Fibroblast of mammary gland (primary cell): ENCODE results near the gene TSPEAR.

ENCODE experiments used
- DNase-seq: peaks from one replicate; pipeline ENCODE4 v3.0.0-alpha.2; 2010; ENCODE audit warnings: low read depth
- H3K4me3 ChIP-seq: 2 replicates; pipeline ENCODE4 v1.5.1; 2011; ENCODE audit warnings: low read depth, mild to moderate bottlenecking, low read length, moderate library complexity; ENCODE audit not compliant: control insufficient read depth
- TF ChIP-seq, protein P1 (sequence below): conservative IDR thresholded peaks from 2 replicates; pipeline ENCODE4 v1.5.1; 2011; ENCODE audit warnings: low read depth, low read length, inconsistent platforms; ENCODE audit not compliant: control insufficient read depth, insufficient read depth

Gene TSPEAR

DNA sequence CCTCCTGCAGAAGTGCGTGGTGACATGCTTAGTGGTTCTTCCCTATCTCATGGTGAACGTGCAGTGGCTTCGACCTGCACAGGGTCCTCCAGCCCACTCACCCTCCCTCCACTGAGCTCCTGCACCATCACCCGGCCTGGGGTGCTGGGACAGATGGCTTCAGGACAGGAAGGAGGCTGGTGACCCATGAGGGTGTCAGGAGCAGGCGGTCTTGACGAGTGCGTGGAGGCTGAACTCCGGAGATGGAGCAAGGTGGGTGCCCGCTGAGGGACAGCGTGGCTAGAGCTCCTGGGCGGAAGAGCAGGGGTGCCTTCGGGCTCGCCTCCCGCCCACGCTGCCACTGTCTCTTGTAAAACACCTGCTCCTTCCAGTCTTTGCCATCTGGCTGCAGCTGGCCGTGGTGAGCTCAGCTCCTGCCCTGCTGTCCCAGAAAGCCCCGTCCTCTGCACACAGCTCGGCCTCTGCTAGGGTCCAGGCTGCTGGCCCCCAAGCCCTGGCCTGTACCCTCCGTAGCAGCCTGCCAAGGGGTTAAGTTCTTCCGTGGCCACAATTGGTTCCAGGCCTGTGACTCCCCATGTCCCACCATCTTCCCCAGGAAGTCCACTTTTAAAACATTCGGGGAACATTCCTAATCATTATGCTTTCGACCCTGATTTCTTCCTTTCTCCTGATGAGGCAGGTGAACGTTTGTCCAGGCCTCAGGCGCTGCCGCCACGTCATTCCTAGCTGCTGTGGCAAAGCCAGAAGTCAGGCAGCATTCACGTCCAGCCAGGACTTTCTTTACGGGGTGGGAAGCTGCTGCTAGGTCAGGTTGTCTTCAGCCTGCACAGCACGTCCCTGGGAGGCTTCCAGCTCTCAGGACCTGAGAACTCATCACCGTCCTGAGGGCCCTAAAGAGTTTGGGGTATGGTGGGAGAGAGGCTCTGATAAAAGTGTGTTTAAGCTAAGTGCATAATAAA, 179.5 kb downstream of the TSPEAR start:
- H3K4me3 ChIP-seq: no peak overlapping the region
- TF ChIP-seq, protein P1, sequence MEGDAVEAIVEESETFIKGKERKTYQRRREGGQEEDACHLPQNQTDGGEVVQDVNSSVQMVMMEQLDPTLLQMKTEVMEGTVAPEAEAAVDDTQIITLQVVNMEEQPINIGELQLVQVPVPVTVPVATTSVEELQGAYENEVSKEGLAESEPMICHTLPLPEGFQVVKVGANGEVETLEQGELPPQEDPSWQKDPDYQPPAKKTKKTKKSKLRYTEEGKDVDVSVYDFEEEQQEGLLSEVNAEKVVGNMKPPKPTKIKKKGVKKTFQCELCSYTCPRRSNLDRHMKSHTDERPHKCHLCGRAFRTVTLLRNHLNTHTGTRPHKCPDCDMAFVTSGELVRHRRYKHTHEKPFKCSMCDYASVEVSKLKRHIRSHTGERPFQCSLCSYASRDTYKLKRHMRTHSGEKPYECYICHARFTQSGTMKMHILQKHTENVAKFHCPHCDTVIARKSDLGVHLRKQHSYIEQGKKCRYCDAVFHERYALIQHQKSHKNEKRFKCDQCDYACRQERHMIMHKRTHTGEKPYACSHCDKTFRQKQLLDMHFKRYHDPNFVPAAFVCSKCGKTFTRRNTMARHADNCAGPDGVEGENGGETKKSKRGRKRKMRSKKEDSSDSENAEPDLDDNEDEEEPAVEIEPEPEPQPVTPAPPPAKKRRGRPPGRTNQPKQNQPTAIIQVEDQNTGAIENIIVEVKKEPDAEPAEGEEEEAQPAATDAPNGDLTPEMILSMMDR: no peak
- DNase-seq: no peak

DNA sequence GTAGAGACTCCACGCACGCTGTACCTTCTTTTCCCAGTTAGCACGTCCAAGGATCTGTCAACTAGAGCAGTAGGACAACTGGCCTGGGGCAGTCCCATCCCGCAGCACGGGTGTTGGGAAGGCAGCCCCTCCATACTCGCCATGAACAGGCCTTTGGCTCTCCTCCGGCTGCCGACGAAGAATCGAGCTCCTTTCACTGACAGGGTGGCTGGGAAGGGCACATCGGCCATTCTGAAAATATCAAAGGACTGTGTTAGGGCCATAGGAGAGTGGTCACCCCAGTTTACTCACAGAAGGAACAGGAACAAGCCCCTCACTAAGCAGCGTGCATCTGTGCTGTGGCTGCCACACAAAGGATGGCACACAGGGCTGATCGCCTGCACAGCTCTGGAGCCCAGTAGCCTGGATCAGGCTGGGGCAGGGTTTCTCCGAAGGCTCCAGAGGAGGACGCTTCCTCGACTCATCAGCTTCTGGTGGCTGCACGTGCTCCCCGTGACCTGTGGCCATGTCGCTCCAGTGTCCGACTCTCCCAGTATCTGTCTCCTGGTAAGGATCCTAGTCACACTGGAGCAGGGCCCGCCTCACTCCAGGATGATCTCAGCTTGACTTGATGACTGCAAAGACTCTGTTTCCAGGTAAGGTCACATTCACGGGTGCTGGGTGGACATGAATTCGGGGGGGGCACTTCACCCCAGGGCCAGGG, 180.3 kb downstream of the TSPEAR start:
- H3K4me3 ChIP-seq: no peak overlapping the region
- DNase-seq: no peak
- TF ChIP-seq, protein P1: no peak

DNA sequence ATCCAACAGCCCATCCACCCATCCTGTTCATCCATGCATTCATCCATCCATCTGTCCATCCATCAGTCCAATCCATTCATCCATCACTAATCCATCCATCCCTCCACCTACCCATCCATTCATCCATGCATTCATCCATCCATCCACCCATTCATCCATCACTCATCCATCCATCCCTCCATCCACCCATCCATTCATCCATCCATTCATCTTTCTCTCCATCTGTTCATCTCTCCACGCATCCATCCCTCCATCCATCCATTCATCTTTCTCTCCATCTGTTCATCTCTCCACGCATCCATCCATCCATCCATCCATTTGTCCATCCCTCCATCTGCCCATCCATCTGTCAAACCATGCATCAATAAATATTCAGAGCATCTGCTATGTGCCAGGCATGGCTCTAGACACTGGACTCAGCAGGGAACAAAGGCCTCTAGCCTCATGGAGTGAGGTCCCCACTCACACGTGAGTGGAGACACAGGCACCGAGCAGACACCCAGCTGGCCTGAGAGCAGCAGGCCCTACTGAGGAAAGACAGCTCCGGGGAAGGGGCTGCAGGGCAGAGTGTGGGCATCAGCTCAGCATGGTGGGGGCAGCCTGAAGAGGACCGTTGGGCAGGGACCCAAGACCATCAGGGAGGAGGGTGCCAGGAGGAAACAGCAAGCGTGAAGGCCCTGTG, 181.0 kb downstream of the TSPEAR start:
- DNase-seq: no peak
- no peak overlapping the region for H3K4me3 ChIP-seq
- TF ChIP-seq, protein P1: no peak

DNA sequence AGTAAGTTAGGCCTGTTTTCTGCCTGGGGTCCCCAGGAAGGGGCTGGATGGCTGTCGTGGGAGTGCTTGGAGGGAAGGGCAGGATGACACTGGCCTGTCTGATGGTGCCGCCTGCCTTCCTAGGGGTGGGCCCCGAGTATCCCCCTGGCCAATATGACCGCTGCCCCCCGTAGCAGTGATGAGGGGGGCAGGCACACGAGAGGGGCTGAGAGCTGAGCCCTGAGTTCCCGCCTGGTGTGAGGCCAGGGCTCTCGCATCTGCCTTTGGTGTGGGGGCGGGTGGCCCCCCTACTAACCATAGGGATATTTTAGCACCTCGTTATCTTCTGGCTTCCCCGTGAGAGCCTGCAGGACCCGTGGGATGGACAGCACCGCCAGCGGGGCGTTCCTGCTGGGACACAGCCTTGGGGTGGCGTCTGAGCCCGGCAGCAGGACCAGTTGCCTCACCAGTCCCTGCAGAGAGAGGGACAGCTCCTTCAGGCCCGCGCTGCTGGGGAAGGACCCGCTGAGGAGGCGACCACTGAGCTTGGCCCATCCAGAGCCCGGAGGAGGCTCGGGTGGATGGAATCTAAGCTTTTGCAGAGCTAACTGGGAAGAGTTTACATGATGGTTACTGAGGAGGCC, 181.8 kb downstream of the TSPEAR start:
- no peak for DNase-seq
- TF ChIP-seq, protein P1: no peak
- H3K4me3 ChIP-seq: no peak overlapping the region

DNA sequence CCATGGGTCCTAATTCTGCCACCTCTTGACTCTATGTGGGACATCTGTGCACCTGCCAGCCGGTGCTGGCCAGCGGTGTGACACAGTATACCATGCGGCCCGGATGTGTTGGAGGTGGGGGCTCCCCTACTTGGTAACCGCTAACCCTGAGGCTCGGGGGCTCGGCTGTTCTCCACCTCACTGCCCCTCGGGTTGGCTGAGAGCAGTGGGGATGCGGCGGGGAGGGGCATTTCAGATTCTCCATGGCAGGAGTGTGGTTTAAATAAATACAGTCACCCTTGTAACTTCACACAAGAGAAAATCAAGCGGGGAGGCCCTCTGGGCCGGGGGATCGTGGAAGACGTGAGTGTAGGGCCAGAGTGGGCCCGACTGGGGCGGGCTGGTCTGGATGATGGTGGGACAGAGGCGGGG, 182.4 kb downstream of the TSPEAR start:
- DNase-seq: no peak
- TF ChIP-seq, protein P1: no peak

DNA sequence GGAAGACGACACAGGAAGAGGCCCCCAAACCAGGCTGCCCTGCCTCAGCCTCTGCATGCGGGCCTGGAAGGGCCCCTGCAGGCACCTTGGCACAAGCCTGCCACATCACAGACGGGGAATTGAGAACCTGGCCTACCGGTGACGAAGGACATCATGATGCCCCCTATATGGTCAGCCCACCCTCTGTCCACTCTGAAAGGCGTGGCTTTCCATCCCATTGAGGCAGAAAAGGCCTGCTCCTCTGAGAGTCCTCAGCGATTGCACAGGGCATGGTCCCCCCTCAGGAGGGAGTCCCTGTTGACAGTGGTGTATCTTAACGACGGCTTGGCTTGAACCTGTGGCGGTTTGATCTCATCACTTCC, 182.8 kb downstream of the TSPEAR start:
- TF ChIP-seq, protein P1: no peak
- DNase-seq: no peak
- no peak overlapping the region for H3K4me3 ChIP-seq

More for the DNA sequence above, 182.4 kb downstream of the TSPEAR start:
- H3K4me3 ChIP-seq: no peak overlapping the region
